Mesenteric fat pad (tissue), 1 donor: ENCODE results near the gene FBLN7. TPM values are rescaled to one million over a fixed set of nuclear protein-coding genes. Genes with fewer than 3 reads are reported as not detected.
"Not testable (repeated sequence)": the region's sequence is repeated elsewhere in the genome, so short reads cannot be mapped to it uniquely, and the experiment has no call there.

ENCODE experiments used
- DNase-seq: peaks from one replicate; pipeline ENCODE4 v3.0.0-alpha.2; 2020; ENCODE audit warnings: low spot score
- long read RNA-seq: library from polyadenylated mRNA; unstranded; transcript quantifications from one replicate; pipeline ENCODE4 v2.0.0, GENCODE V29; 2020
- total RNA-seq: library from RNA; stranded (reverse); fragmentation: NEBNext Ultra II Directional; extraction: Animal tissue kit (Norgen Biotek cat#: 25700); gene quantifications from one replicate; pipeline ENCODE4 v1.2.1, GENCODE V29; 2021
- donor health status: DM: yes; HTN: yes; CAD: no.

Gene FBLN7
- total RNA-seq: 5.3 TPM
- long read RNA-seq, partial matches to known transcripts: 3 of 3 reads
- long read RNA-seq, other reads (novel, unspliced or antisense): 0 of 3 reads

- no peak for DNase-seq
These were observed at the start of gene FBLN7 for GRCh38 chr2:112138159-112139032. TSS of gene FBLN7 (plus strand) at chr2:112138385. CDS start at chr2:112138656, 271 bp downstream.

- DNase-seq: no peak
These were observed 48.8 kb upstream of the FBLN7 start for GRCh38 chr2:112089375-112089774.

GRCh38 chr2:112092286-112093041, 45.7 kb upstream of the FBLN7 start:
- no peak for DNase-seq

- no peak for DNase-seq
These were observed 45.0 kb upstream of the FBLN7 start for GRCh38 chr2:112093216-112093615.

DNA sequence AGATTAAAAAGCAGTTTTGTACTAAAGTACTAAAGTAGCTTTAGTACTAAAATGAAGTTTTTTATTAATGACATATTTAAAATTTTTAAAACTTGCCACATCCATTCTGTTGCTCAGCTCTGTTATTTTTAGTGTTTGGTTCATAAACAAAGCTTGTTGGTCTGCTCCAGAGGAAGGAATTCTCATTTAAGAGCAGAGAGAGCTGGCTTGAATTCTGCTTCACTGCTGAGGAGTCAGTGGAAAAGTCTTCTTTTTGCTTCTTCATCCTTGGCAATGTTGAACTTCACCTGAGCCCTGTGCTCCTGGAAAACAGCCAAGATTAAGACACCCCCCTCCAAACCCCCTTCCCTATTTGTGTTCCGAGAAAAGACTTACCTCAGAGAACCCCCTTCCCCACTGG, 42.5 kb upstream of the FBLN7 start:
- DNase-seq: no peak

GRCh38 chr2:112096098-112096497, 42.1 kb upstream of the FBLN7 start:
- no peak for DNase-seq

- no peak for DNase-seq
These were observed 29.9 kb upstream of the FBLN7 start for GRCh38 chr2:112108178-112108832.

DNA sequence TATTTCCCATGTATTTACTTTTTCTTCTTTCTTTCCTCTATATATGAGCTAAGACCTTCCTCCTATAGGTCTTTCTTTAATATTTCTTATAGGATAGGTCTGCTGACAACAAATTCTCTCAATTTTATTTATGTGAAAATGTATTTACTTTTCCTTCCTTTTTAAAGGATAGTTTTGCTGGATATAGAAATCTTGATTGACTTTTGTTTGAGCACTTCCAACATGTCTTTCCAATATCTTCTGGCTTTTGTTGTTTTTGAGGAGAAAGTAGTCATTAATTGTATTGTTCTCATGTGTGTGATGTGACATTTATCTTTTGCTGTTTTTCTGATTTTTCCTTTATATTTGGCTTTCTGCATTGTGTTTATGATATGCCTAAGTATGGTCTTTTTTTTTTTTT, 28.9 kb upstream of the FBLN7 start:
- no peak for DNase-seq

DNA sequence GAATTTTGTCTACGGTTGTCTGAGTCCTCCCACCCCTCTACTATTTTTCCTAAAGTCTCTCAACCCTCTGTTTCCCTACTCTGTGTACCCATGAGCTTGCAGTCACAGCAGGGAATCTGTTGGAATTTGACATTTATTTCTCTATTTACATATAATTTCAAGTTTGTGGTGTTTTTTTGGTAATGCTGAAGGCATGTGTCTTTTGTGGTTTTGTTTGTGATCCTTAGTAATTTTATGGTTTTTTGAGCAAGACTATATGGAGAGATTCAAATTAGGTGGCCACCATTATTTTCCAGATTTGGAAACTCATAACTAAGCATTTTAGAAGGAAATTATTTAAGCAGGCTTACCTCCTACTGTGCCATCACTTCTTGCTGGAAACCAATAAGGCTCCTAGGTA, 27.2 kb upstream of the FBLN7 start:
- DNase-seq: no peak

GRCh38 chr2:112113354-112113753, 24.8 kb upstream of the FBLN7 start:
- not testable (repeated sequence) for DNase-seq

DNA sequence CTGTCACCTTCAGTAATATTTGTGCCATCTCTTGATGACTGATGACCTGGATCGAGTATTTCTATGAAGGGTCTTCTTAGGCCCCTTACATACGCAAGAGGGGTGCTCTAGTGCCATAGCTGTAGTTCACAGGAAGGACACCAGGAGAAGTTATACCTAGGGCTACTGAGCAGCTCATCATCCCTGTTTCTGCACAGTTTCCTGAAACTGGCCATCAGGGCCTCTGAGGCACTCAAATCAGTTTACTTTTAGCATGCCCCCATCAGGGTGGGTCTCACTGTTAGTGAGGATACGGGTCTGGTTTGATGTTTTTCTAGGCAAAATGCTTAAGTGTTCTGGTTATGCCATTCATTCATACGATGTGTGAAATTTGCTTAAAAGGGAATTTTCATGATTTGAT, 20.0 kb upstream of the FBLN7 start:
- DNase-seq: no peak

- DNase-seq: no peak
These were observed 16.4 kb upstream of the FBLN7 start for GRCh38 chr2:112121682-112122254.

DNA sequence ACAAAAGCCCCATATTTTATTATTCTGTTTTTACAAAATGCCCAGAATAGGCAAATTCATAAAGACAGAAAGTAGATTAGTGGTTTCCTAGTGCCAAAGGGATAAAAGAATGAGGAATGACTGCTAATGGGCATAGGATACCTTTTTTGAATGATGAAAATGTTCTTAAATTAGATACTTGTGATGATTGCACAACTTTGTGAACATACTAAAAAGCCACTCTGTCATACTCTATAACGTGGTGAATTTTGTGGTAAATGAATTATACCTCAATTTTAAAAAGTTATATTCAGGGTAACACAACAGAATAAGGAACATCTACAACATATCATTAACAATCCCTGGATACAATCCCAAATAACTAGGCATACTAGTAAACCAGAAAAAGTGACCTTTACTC, 9.1 kb upstream of the FBLN7 start:
- DNase-seq: no peak

DNA sequence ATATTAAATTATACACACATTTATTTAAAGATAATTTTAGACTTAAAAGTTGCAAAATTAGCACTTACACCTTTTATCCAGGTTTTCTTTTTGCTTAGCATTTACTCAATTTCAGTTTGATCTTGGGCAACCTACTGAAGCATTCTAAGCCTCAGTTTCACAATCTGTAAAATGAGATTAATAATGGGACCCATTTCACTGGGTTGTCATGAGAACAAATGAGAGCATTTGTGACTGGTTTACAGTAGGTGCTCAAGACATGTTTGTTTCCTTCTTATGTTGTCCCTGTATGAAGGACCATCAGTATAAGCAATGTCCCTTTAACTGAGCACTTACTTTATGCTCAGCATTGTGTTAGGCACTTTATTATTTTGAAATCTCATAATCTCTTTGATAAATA, 4.8 kb upstream of the FBLN7 start:
- DNase-seq: no peak

- DNase-seq: no peak
These were observed 4.1 kb upstream of the FBLN7 start for GRCh38 chr2:112134120-112134519.

DNA sequence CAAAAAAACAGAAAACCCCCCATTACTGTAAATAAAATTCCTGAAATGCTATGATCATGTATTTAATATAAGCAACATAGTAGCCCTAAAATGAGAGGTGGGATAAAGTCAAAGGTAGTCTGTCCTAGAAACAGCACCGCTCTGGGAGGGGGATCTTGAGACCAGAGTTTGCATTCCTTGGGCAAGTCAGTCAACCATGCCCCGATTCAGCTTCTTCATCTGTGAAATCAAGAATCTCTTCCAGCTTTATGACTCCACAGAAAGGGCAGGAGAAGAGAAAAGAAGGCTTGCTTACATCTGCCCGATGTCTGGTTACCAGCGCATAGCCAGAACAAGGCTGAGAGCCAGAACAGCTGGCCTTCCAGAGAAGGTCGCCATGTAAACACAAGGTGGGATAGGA, 2.1 kb upstream of the FBLN7 start:
- DNase-seq: no peak

GRCh38 chr2:112137516-112138158, 548 bp upstream of the FBLN7 start:
- no peak for DNase-seq

GRCh38 chr2:112139033-112139614, 939 bp downstream of the FBLN7 start:
- not testable (repeated sequence) for DNase-seq

DNA sequence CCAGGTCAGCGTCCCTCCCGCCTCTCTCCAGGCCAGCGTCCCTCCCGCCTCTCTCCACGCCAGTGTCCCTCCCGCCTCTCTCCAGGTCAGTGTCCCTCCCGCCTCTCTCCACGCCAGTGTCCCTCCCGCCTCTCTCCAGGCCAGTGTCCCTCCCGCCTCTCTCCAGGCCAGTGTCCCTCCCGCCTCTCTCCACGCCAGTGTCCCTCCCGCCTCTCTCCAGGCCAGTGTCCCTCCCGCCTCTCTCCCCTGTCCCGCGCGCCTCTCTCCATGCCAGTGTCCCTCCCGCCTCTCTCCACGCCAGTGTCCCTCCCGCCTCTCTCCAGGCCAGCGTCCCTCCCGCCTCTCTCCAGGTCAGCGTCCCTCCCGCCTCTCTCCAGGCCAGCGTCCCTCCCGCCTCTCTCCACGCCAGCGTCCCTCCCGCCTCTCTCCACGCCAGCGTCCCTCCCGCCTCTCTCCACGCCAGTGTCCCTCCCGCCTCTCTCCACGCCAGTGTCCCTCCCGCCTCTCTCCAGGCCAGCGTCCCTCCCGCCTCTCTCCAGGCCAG, 1.5 kb downstream of the FBLN7 start:
- not testable (repeated sequence) for DNase-seq

DNA sequence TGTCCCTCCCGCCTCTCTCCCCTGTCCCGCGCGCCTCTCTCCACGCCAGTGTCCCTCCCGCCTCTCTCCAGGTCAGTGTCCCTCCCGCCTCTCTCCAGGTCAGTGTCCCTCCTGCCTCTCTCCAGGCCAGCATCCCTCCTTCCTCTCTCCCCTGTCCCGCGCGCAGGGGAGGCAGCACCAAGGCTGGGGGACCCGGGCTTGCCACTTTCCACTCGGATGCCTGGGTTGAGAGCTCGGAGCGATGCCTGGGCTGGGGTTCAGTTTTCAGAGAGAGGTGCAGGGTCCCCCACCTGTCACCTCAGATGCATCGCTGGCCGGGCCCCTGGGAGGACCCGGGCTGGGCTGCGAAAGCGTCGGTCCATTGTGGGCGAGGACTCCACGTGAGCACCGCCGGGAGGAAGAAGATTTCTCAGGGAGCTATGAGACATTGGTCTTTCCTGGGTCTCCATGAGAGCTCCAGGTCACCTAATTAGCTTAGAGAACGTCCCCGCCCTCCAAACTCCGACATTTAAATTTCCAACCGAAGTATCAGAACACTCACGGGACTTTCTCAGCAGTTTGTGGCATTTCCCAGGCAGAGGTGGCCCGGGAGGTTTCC, 2.1 kb downstream of the FBLN7 start:
- no peak for DNase-seq
